HG03575 (cell line): ENCODE data around the gene MED29.

Experiments
- ATAC-seq: cut with Tn5 transposase; IDR thresholded peaks from one replicate; pipeline ENCODE4 v1.9.1; 2021; ENCODE audit not compliant: unreplicated experiment, insufficient number of reproducible peaks, low FRiP score; ENCODE audit errors: extremely low read depth

The MED29 gene

GRCh38 chr19:39408392-39409207 is 17.4 kb downstream of the MED29 start:
- ATAC-seq: no peak

DNA sequence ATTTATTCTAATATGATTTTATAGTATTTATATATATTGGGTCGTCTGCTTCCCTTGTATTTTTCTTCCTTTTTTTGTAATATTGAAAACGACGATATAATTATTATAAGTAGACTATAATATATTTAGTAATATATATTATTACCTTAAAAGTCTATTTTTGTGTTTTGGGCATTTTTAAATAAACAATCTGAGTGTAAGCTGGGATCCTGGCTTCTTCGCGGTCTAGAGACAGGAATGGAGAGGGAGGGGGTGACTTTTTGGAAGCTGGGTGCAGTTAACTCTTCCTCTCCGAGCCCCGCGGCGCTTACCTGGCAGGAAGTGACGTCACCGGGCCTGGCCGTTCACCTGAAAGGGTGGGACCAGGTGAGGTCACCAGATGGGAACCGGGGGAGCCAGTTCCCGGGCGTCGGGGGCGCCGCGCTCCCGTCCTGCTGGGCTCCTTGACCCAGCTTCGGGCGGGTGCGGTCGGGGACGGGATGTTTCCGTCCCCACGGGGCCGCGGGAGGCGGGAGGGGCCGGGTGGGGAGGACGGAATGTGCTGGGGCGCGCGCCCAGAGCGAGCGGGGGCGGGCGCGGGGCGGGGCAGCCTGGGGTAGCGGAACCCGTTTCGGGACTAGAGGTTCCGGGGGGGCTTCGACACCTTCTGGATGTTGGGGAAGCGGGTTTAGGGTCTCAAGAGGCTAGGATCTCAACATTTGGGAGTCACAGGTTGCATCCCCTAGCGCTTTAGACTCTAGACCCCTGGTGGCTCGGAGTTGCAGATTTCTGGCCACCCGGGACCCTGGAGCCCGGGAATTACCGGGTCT is 18.2 kb downstream of the MED29 start:
- ATAC-seq: no peak

DNA sequence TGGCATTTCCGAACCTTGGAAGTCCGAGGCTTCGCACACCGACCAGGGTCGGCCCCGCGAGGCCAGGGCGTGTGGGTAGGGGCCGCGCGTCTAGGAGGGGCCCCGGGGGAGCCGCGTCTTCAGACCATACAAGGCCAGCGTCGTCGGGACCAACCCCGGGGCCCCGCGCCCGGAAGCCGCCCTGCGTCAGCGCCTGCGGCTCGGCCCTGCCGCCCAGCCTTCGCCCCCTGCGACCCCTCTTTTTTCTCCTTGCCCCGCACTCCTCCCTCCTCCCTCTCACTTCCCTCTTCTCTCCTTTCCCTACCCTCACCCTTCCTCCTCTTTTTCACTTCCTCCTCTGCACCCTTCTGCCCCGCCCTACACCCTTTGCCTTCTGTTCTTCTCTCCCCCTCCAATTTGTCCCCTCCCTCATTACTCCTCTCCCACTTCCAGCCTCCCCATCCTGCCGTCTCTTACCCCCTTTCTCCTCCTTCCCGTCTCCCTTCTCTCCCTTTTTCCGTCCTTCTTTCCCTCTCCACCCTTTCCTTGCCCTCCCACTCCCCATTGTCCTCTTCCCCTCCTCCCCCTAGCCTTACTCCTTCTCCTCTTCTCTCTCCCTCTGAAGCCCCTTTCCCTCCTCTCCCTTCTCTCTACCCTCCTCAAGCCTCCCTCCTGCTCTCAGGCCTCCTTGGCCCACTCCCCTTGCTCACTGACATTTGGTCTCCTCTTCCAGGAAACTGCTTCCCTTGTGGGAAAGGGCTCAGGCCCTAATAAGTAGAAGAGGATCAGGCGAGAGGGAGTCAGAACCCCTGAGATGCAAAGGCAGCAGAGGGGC is 19.0 kb downstream of the MED29 start:
- ATAC-seq: no peak

GRCh38 chr19:39410831-39411080 is 19.6 kb downstream of the MED29 start:
- no peak for ATAC-seq

- no peak for ATAC-seq
These were observed 20.1 kb downstream of the MED29 start for GRCh38 chr19:39411081-39411831.

GRCh38 chr19:39411832-39412099 is 20.6 kb downstream of the MED29 start:
- ATAC-seq: peak; percentile 28

DNA sequence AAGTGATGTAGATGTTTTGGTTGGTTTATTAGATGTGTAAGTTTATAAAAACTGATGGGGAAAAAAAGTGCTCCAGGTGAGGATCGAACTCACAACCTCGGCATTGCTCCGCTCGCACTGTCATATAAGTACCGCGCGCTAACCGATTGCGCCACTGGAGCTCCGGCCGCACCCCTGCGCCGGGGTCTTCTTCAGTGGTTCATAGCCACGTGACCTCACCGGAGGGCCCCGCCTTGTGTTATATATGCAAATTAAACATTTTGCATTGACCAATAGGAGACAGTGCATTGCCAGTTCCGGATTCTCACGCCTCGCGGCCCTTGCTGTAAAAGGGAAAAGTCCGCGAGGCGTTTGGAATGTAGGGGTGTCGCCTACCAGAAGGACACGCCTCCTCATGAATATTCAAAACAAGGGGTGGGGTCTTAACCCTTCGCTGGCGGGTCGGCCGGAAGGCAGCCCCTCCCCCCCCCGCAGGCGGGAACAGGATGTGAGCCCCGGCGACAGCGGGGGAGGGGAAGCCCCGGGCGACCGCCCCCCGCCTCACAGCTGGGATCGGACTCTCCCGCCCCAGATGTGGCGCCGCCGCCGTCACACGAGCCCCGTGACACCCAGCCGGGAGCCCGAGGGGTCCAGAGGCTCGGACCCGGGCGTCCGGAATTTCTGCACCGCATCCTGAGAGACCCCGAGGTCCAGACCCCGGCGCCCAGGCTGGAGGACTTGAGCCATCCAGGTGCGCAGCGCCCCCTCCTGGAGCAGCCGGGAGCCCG is 21.1 kb downstream of the MED29 start, which contains the start of gene PLEKHG2:
Gene PLEKHG2, plus strand, starts transcription at position 570 of the 767 bp plus-strand sequence. CDS start 1,418 bp downstream, outside the sequence.
- peak; percentile 29 for ATAC-seq

DNA sequence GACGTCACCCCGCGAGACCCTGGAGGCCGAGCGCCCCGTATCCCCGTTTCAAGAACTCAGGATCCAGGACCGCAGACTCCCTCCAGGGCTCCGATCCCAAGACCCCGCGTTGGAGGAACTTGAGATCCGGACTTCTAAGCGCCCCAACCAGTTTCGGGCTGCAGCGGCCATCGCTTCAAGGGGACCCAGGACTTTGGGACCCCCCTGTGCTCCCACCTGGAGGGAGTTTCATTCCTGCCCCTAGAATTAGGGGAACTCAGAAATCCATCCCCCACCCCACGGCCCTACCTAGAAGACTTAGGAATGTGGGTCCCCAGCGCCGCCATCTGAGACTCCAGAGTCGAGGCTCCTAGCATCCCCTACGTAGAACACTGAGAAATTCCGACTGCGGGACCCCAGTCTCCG is 21.7 kb downstream of the MED29 start:
- no peak for ATAC-seq

DNA sequence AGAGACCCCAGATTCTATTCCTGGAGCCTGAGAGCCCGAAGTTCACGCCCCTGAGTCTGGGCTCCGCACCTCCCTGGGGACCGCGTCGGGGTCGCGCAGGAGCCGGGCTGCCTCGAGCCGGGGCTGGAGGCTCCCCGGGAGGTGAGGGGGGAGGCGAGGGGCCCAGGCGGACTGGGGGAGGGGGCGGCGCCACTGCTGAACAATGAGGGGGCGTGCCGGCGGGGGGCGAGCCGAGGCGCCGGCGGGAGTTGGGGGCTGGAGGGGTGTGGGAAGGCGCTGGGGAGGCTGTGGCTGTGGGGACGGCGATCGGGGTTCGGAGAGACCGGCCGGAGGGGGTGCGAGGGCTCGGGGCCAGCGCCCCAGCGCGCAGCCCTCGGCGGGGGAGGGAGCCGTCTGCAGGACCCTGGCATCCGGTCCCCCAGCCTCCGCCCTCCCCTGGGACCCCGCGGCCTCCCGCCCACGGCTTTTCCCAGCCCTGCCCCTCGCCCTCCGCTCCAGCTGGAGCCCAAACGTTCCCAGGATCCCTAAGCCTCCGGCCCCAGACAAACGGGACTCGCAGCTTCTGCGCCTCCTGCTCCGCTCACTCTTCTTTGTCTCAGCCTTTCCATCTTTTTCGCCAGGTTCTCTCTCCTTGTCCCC is 22.2 kb downstream of the MED29 start:
- ATAC-seq: no peak

GRCh38 chr19:39413911-39414608 is 22.9 kb downstream of the MED29 start:
- no peak for ATAC-seq

DNA sequence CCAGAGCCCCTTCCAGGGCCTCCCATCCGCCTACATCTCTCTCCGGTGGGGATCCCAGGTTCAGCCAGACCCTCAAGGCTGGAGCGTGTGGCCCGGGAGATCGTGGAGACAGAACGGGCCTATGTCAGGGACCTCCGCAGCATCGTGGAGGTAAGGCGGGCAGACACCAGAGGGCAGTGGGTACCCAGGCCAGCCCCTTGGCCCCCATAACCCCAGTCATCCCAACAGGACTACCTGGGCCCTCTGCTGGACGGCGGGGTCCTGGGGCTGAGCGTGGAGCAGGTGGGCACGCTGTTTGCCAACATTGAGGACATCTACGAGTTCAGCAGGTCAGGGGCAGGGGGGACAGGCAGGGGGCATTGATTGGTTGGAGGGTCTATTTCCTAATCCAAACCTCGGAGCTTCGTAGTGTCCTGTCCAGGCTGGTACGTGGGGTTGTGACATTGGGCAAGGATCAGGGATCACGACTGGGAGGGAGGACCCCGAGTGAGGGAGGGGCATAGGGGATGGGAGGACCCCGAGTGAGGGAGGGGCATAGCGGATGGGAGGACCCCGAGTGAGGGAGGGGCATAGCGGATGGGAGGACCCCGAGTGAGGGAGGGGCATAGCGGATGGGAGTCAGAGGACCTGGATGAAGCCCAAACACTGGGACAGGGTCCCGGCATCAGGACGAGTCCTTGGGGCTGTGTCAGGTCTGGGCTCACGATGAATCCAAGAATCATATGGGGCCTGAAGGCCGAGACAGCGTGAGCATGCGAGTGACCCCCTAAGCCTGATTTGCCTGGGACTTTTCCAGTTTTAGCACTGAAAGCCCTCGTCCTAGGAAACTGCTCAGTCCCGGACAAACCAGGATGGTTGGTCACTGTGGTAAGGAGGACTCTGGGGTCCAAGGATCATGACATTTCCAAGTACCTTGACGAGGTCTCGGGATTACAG is 24.2 kb downstream of the MED29 start:
- ATAC-seq: no peak

DNA sequence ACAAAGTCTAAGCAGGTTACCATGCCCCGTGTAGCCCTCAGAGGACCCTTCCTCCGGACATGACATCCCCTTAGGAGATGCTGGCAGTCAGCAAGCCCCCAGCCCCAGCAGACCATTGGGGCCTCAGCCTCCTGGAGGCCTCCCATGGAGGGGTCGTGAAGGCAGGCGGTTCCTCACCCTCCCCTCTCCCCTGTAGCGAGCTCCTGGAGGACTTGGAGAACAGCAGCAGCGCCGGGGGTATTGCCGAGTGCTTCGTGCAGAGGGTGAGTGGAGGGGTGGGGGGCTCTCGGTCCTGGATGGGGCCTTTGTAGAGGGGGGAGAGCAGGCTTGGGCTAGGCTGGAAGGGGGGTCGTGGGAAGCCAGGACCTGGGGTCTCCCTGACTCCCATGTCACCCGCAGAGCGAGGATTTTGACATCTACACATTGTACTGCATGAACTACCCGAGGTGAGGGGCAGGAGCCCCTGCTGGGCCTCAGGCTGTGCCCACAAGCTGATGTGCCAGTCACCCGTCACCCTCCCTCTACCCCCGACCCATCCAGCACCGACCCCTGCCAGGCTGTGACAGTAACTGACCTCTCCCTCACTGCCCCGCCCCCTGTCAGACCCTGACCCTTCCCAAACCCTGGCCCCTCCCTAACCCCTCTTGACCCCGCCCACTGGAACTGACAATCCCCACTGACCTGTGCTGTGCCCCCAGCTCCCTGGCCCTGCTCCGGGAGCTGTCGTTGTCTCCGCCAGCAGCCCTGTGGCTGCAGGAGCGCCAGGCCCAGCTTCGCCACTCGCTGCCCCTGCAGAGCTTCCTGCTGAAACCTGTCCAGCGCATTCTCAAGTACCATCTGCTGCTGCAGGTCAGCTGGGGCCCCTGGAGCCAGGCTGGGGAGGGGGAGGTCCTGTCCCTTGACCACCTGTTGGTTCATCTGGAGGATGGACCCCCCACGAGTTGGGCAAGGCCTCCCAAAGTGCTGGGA is 25.3 kb downstream of the MED29 start:
- no peak for ATAC-seq

GRCh38 chr19:39417463-39418181 is 26.4 kb downstream of the MED29 start:
- no peak for ATAC-seq

- ATAC-seq: no peak
These were observed 27.8 kb downstream of the MED29 start for GRCh38 chr19:39419003-39419402.

- no peak for ATAC-seq
These were observed 29.6 kb downstream of the MED29 start for GRCh38 chr19:39420769-39421168.
